ENCODE results near the gene RBM33.

RBM33 gene

GRCh38 chr7:155800301-155800700 is 155.8 kb downstream of the RBM33 start:
- DNase-seq = no peak

- DNase-seq = no peak
Measured at GRCh38 chr7:155800741-155801267, 156.3 kb downstream of the RBM33 start.

DNA sequence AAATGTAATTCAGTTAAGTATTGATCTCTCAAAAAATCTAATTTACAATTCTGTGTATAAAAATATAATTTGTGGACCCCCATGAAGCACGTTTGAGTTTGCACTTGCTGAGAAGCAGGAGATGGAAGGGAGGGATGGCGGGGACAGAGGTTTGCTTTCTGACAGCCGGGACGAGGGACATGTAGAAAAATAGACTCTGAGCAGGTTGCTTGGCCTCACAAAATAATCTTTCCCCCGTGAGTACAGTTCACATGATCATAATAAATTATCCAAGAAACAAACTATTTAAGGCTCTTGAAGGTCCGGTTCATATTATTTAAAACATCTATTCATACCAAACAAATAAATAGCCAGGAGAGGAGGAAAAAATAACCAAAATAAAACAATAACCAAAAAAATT is 157.8 kb downstream of the RBM33 start:
- DNase-seq = no peak

DNA sequence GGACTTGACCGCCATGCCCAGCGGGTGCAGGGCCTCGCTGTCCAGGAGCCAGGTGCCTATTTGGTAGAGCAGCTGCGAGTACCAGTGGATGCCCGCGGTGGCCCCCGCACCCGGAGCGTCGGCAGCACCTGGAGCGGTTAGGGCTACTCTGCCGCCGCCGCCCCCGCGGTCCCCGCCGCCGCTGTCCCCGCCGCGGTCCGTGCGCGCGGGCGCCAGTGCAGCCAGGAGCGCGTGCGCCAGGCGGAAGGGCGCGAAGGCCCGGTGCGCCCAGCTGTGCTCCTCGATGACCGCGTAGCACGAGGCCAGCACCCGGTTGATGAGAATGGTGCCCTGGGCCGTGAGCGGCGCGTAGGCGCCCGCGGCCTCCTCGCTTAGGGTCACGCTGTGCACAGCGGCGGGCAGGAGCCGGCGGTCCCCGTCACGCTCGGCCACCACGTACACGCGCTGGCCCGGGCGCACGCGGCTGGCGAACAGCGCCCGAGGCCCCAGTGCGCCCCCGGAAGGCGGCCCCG is 158.5 kb downstream of the RBM33 start:
- no peak for DNase-seq

DNA sequence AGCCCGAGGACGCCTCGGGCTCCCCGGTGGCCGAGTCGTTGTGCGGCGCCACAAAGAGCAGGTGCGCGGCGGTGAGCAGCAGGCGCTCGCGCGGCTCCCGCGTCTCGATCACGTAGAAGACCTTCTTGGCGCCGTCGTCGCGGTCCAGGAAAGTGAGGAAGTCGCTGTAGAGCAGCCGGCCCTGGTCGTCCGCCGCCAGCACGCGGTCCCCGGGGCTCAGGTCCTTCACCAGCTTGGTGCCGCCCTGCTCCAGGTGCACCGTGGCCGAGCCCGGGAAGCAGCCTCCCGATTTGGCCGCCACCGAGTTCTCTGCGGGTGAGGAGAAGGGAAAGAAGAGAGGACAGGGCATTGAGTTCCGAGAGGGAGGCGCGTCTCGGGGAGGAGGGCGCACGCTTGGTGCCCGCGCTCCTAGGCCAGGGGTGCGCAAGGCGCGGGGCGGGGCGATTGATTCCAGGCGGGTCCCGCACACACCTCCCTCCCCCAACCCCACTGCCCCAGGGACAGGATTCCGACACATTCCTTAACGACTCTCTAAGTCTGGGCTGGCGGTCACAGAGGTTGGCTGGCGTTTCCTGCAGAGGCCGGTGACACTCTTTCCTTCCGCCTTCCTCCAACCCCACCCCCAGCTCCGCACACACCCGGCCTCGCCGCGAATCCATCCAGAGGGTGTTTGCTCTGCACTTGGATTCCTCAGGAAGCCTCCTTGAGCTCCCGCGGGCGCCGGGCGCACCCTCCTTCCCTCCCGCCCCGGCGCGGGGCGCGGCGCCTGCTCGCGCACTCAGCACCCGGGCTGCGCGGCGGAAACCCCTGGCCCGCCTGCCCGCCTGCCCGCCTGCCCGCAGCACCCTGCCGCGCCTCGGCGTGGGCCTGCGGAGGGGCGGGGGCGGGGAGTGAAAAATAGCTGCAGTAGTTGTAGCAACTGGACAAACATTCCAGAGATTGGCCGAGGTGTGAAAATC is 159.2 kb downstream of the RBM33 start:
- DNase-seq = peak; percentile 38

- DNase-seq = no peak
Measured at GRCh38 chr7:155804431-155804831, 160.0 kb downstream of the RBM33 start.

- DNase-seq = no peak
Measured at GRCh38 chr7:155804897-155805825, 160.7 kb downstream of the RBM33 start.

GRCh38 chr7:155805826-155806095 is 161.3 kb downstream of the RBM33 start:
- DNase-seq = no peak

DNA sequence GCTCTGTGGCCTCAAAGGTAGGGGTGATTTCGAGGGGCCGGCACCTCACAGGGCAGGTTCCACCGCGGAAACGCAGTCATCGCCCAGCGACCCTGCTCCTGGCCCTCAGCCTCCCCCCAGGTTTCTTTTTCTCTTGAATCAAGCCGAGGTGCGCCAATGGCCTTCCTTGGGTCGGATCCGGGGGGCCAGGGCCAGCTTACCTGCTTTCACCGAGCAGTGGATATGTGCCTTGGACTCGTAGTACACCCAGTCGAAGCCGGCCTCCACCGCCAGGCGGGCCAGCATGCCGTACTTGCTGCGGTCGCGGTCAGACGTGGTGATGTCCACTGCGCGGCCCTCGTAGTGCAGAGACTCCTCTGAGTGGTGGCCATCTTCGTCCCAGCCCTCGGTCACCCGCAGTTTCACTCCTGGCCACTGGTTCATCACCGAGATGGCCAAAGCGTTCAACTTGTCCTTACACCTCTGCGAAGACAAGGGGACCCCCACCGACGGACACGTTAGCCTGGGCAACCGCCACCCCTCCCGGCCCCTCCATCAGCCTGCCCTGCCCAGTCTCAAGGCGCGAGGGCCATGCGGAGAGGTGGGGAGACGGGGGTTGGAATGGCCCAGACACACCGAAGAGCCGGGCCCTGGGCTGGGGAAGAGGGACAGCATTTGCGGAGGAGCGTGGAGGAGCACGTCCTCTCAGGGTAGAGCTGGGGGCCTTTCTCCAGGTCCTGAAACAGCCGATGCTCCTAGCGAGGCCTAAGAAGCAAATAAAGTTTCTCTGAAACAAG is 161.8 kb downstream of the RBM33 start:
- no peak for DNase-seq

GRCh38 chr7:155807065-155807671 is 162.7 kb downstream of the RBM33 start:
- DNase-seq = no peak

- no peak for DNase-seq
Measured at GRCh38 chr7:155807789-155808548, 163.5 kb downstream of the RBM33 start.

DNA sequence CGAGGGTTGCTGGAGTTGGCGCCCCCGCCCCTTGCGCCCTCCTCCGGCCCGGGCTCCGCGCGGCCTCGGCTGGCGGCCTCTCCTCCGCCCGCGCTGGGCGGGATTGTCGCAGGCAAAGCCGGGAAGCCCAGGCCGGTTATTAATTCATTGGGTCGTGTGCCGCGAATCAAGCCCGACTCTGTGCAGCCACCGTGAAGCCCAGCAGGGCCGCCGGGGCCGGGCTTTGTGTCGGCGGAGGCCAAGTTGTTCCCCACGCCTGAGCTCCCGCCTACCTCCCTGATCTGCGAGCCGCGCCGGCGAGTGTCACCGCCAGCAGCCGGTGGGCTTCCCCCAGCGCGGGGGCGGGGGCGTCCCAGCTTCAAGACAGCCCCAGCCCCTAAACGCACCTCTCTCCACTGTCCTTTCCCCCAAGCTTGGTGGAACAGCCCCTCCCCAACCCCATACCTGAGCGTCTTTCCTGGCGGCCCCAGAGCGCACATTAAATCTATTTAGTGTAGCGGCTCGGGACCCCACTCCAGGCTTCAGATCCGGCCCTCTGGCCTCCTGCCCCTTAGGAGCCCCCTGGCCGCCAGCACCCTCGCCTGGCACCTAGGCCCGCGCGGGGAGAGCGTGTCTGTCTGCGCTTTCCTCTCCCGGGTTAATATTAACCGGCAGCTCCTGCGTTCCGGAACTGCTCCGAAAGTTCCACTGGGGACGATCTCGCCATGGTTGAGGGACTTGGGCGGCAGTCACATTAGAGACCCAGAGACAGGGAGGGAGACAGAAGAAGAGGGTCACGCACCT is 164.3 kb downstream of the RBM33 start:
- no peak for DNase-seq

GRCh38 chr7:155809332-155809946 is 165.0 kb downstream of the RBM33 start:
- DNase-seq = no peak

DNA sequence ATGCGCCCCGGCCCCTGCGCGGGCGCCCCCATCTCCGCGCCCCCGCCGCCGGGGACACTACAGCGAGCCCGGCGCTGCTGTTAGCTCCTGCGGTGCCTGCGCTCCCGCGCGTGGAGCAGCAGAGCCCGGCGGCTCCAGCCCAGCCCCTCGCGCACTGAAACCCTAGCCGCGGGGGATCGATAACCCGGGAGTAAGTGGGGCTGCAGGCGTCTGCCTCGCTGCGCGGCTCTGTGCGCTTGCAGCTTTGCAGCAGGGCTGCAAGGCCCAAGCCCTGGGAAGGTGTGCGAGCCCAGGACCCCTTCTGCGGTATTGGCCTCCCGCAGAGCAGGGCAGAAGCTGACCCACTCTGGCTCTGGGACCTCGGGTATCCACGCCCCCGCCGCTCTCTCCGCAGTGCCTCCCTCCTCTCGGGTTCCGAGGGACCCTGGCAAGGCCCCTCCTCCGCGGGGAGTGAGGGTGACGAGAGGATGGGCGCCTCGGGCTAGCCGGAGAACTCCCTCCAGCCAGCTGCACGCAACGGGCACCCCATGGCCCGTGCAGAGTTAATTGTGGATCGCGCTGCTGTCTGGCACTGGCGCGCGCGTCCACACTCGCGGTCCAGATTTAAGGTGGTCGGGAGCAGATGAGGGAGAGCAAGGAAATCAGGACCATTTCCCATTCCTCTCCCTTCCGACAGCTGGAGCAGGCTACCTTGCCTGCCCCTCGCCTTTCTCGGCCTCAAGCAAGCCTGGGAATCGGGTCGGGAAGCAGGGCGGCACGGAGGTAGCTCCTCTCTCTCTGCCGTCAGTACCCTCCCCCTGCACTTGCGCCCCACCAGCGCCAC is 165.7 kb downstream of the RBM33 start:
- no peak for DNase-seq

DNA sequence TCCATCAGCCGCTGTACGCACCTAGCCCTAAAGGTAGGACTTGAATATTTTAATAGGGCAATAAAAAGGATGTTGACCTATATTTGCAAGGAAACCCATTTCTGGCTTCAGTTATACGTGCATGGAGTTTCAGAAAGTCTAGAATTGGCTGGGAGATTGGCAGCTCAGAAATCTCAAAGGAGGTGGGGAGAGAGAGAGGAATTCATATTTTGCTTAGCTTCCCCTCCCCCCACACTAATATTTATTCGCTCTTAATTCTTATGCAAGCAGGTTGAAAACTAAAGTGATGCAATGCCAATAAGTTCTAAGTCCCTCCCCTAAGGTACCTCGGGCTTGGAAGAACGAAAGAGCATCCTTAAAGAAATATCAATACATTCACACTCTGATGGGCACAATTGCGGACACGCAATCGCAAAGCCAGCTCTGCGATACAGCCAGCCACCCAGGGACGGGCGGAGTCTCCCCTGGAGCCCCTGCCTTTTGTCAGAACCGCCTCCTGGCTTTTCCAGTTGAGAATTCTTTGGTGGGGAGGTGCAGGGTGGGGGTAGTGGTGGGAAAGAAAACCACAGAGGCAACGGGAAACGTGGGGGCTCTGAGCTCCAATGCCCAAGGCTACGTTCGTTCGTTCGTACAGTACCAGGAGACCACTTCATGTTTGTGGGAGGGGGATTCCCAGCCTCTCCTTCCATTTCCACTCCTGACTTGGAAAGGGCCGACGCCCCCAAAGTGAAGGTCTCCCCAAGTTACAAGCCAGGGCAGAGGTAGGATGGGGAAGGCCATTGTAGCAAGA is 166.5 kb downstream of the RBM33 start:
- DNase-seq = no peak

DNA sequence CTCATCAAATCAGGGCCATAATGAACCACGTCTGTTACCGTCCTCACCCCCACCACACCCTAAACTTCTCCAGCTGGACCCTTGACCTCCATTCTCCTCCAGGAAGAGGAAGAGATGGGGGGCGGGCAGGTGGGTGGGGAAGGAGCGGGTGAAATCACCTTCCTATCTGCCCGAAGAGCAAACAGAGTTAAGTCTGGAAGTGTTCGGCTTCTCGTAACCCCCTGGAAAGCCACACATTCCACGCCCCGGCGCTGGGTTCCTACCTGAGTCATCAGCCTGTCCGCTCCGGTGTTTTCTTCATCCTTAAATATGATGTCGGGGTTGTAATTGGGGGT is 167.1 kb downstream of the RBM33 start:
- no peak for DNase-seq

- DNase-seq = no peak
Measured at GRCh38 chr7:155811895-155812761, 167.7 kb downstream of the RBM33 start, which contains the start of gene SHH. Gene SHH (minus strand): TSS chr7:155812463. CDS start chr7:155812122, 341 bp downstream.

All from NCI-H2029 treated with DMSO at 0.1 percent for 48 hours (cell line).